Measurements from ENCODE around the gene EFNA5.

Gene EFNA5

GRCh38 chr5:107449369-107449768, 221.4 kb downstream of the EFNA5 start:
- no peak overlapping the region for H3K4me3 ChIP-seq (replicated peaks in 1 of 2; ENCODE audit: low read depth in 2 of 2, low read length in 2 of 2)
- peak in 1 of 2 donors; percentile 31 for DNase-seq (ENCODE audit: low read depth in 2 of 2)
- TF ChIP-seq CTCF (IDR thresholded peaks at IDR 0.05; ENCODE audit: low read depth, low read length), result no peak

GRCh38 chr5:107447587-107447986, 223.2 kb downstream of the EFNA5 start:
- DNase-seq (ENCODE audit: low read depth in 2 of 2), result no peak
- TF ChIP-seq CTCF (IDR thresholded peaks at IDR 0.05; ENCODE audit: low read depth, low read length), result no peak
- H3K4me3 ChIP-seq (replicated peaks in 1 of 2; ENCODE audit: low read depth in 2 of 2, low read length in 2 of 2), result no peak overlapping the region

- no peak for TF ChIP-seq CTCF (IDR thresholded peaks at IDR 0.05; ENCODE audit: low read depth, low read length)
- DNase-seq (ENCODE audit: low read depth in 2 of 2), result no peak
- H3K4me3 ChIP-seq (replicated peaks in 1 of 2; ENCODE audit: low read depth in 2 of 2, low read length in 2 of 2), result no peak overlapping the region
Observed at GRCh38 chr5:107446972-107447371, 223.8 kb downstream of the EFNA5 start.

- no peak overlapping the region for H3K4me3 ChIP-seq (replicated peaks in 1 of 2; ENCODE audit: low read depth in 2 of 2, low read length in 2 of 2)
- TF ChIP-seq CTCF (IDR thresholded peaks at IDR 0.05; ENCODE audit: low read depth, low read length), result no peak
- DNase-seq (ENCODE audit: low read depth in 2 of 2), result no peak
Observed at GRCh38 chr5:107444300-107444699, 226.4 kb downstream of the EFNA5 start.

- DNase-seq (ENCODE audit: low read depth in 2 of 2), result no peak
- H3K4me3 ChIP-seq (replicated peaks in 1 of 2; ENCODE audit: low read depth in 2 of 2, low read length in 2 of 2), result no peak overlapping the region
- no peak for TF ChIP-seq CTCF (IDR thresholded peaks at IDR 0.05; ENCODE audit: low read depth, low read length)
Observed at GRCh38 chr5:107443897-107444296, 226.8 kb downstream of the EFNA5 start.

GRCh38 chr5:107442452-107442851, 228.3 kb downstream of the EFNA5 start:
- H3K4me3 ChIP-seq (replicated peaks in 1 of 2; ENCODE audit: low read depth in 2 of 2, low read length in 2 of 2), result no peak overlapping the region
- no peak for DNase-seq (ENCODE audit: low read depth in 2 of 2)
- no peak for TF ChIP-seq CTCF (IDR thresholded peaks at IDR 0.05; ENCODE audit: low read depth, low read length)

GRCh38 chr5:107439832-107440231, 230.9 kb downstream of the EFNA5 start:
- no peak for TF ChIP-seq CTCF (IDR thresholded peaks at IDR 0.05; ENCODE audit: low read depth, low read length)
- no peak for DNase-seq (ENCODE audit: low read depth in 2 of 2)
- H3K4me3 ChIP-seq (replicated peaks in 1 of 2; ENCODE audit: low read depth in 2 of 2, low read length in 2 of 2), result no peak overlapping the region
